HG02981 (cell line): Measurements from ENCODE around the gene SLC12A3.
"Not testable (repeated sequence)": the region's sequence is repeated elsewhere in the genome, so short reads cannot be mapped to it uniquely, and the experiment has no call there.

Source experiments
- ATAC-seq: cut with Tn5 transposase; IDR thresholded peaks from one replicate; pipeline ENCODE4 v1.9.1; 2021; ENCODE audit warnings: mild to moderate bottlenecking, moderate library complexity; ENCODE audit not compliant: unreplicated experiment

SLC12A3 gene

DNA sequence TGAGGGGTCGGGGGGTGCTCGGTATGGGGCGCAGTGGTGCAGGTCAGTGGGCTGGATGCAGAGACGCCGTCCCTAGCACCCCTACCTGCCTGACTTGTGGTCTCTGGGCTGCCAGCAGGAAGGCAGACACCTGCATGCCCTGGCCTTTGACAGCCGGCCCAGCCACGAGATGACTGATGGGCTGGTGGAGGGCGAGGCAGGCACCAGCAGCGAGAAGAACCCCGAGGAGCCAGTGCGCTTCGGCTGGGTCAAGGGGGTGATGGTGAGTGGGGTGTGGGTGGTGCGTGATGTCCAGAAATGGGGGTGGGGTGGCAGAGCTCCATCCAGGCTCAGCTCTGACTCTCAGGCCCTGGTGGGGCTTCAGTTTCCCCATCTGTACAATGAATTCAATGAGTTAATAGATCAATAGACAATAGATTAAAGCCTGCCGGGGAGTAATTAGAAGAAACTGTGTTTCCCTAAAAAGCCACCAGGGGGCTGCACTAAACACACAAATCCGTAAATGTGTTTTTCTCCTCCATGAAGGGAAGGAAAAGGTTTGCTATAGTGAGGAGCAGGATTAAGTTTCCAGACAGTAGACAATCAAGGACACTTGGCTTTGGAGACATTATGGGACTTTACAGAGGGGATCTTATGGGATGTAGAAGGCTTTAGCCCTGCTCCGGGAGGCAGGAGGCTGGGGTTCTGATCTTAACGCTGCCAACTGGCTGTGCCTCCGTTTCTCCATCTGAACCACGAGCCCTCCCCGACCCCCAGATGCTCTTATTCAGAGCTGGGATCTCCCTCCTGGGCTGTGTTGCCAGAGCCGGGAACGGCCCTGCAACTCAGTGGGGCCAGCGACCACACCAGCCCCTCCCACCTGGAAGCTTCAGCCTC lies 2.2 kb downstream of the SLC12A3 start:
- ATAC-seq, result no peak

DNA sequence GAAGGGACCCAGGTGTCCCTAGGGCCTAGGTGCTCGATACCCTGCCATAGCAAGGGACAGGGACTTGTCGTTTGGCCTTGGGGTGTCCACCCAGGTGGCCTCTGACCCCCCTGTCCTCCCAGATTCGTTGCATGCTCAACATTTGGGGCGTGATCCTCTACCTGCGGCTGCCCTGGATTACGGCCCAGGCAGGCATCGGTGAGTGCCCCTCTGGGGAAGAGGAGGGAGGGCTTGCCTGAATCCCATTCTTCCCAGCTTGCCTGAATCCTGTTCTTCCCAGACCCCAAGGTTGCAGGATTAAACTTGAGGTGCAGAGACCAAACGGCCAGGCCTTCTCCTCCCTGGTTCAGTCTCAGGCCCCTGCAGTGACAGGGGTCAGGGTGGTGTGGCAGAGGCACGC lies 3.2 kb downstream of the SLC12A3 start:
- no peak for ATAC-seq

DNA sequence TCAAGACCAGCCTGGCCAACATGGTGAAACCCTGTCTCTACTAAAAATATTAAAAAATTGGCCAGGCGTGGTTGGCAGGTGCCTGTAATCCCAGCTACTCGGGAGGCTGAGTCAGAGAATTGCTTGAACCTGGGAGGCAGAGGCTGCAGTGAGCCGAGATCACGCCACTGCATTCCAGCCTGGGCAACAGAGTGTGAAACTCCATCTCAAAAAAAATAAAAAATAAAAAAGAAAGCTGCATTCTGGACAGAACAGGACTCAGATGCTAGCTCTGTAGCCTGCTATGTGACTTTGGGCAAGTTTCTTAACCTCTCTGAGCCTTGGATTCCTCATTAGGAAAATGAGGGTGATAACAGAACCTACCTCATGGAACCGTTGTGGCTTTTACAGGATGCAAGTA lies 3.8 kb downstream of the SLC12A3 start:
- not testable (repeated sequence) for ATAC-seq

DNA sequence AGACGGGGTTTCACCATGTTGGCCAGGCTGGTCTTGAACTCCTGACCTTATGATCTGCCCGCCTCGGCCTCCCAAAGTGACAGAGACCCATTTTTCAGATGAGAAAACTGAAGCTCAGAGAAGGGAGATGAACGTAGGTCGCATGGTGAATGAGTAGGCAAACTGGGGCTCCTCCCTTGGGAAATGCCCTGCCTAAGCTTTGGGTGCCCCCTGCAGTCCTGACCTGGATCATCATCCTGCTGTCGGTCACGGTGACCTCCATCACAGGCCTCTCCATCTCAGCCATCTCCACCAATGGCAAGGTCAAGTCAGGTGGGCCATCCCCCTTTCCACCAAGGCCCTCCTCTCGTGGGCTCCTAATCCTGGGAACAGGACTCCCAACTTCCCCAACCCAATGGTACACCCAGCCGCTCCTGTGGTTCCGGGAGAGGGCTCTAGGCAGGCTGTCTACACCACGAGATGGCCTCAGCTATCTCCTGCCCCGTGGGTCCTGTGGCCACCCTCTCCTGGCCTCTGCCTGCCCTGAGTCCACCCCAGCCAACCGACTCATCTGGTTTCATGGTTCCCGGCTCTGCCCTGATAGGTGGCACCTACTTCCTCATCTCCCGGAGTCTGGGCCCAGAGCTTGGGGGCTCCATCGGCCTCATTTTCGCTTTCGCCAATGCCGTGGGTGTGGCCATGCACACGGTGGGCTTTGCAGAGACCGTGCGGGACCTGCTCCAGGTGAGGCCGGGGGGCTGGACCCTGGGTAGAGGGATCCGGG lies 4.7 kb downstream of the SLC12A3 start:
- no peak for ATAC-seq

DNA sequence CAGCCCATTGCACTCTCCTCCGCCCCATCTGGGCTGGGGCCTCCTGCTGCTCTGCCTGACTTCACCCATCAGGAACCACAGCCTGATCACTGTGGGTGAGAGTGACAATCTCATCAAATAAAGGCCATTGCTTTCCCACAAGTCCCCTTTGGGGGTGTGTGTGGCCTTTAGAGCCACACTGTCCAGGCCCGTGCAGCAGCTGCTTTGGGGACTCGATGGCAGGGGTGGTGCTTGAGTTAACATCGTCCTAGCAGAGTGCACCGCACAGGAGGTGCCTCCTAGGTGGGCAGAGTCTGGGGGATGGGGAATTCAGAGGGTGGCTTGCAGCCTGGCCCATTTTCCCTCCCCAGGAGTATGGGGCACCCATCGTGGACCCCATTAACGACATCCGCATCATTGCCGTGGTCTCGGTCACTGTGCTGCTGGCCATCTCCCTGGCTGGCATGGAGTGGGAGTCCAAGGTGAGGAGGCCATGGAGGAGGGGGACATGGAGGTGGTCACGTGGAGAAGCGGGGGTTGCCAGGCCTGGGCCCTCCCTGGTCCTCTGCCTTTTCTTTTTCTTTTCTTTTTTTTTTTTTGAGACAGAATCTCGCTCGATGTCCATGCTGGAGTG lies 5.4 kb downstream of the SLC12A3 start:
- no peak for ATAC-seq

DNA sequence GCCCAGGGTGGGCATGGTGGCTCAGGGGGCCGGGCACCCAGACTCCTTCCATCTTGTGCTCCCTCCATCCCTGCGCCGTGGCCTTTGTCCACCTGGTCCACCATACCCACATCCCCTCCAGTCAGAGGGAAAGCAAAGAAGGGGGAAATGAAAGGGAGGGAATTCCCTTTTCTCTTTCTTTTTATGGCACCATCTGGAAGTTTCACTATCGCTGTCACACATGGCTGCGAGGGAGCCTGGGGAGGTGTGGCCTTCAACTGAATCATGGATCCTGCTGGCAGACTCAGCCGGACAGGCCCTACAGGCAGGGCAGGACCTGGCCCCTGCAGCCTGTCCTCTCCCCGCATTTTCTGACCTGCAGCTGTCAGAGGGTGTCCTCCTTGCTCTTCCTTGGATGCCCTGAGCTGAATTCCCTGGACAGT lies 6.2 kb downstream of the SLC12A3 start:
- no peak for ATAC-seq

DNA sequence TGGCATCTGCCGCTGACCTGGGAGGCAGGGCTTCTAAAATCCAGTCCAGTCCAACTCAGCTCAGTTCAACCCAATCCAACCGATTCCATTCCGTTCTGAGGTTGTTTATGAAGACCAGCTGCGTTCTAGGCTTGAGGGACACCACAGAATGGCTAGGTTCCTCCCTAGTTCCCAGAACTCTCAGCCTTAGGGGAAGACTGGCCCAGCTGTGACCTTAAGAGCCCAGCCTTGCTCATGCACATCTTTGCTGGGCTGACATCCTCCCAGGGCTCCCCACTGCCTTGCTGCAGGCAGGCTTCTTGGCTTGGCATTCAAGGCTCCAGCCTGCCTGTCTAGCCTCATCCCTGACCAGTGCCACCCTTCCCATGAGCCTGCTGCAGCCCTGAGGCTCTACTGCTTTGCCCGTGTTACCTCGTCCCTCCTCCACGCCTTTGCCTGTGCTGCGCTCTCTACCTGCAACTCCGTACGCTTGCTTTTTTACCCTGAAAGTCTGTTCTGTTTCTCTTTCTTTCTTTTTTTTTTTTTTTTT lies 7.9 kb downstream of the SLC12A3 start:
- no peak for ATAC-seq

DNA sequence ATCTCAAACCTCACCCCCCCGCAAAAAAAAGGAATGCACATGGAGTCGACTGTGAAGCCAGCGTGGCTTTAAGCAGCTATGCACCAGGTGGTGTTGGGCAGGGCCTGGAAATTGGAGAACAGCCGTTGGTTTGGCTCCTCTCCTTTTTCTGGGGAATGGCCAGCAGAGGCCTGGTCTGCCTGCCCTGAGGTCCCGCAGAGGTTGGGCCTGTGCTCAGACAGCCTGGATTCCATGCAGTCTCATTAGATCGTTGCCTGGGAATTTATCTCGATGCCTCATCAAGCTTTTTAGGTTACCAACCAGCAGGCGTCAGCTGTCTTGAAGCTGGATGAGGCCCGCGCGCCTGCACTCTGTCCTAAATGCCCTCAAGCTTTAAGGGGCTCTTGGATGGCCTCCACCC lies 9.8 kb downstream of the SLC12A3 start:
- no peak for ATAC-seq

DNA sequence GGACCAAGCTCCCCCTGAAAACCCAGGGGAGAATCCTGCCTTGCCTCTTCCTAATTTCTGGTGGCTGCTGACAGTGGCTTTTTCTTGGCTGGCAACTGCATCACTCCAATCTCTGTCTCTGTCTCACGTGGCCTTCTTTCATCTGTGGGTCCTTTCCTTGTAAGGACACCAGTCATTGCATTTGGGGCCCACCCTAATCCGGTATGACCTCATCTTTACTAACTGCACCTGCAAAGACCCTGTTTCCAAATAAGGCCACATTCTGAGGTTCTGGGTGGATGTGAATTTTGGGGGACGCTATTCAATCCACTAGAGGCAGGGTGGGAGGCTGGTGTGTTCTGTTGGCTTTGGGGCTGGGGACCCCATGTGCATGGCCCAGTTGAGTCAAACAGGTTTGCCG lies 11.0 kb downstream of the SLC12A3 start:
- ATAC-seq, result no peak

DNA sequence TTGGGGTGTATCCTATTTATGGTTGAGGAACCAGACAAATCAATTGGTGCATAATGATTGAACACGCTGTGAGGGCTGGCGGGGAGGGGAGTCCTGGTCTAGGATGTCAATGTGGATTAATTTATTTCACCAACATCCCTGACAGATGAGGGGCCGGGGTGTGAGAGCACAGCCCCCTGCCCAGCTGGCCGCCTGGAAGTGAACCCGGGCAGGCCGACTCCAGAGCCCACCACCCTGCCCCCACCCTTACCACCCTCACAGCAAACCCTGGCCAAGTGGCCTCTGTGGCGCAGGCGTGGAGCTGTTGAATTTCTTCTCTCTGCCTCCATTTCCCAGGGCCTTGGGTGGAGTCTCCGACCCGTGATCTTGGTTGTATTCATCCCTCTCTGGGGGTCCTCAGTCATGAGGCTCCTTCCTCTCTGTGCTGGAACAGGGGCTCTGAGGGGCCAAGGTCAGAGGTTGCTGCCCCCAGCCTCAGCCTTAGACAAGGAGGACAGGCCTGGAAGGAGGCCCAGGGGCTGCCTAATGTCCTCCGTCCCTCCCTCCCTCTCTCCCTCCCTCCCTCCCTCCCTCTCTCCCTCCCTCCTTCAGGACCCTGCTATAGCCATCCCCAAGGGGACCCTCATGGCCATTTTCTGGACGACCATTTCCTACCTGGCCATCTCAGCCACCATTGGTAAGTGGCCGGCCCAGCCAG lies 12.6 kb downstream of the SLC12A3 start:
- no peak for ATAC-seq

DNA sequence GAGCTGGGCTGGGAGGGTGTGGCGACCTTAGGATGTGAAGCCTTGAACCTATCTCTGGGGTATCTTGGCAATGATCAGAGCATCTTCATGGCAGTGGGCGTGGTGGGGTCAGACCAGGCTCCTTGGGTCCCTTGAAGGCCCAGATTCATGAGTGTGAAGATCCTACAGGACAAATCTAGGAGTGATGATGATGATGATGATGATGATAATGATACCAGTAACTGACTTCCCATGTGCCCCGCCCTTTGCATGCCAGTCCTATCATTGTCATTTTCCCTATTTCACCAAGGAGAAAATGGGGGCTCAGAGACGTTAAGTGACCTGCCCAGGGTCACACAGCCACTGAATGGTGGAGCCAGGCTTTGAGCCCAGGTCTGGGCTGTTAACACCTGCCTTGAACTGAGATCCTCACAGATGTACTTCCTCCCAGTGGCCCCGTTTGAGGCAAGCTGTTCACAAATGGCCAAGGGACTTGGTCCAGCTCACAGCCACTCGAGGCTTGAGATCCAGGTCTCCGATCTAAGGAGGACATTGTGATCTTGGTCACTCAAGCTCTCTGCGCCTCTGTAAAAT lies 13.4 kb downstream of the SLC12A3 start:
- ATAC-seq, result no peak

DNA sequence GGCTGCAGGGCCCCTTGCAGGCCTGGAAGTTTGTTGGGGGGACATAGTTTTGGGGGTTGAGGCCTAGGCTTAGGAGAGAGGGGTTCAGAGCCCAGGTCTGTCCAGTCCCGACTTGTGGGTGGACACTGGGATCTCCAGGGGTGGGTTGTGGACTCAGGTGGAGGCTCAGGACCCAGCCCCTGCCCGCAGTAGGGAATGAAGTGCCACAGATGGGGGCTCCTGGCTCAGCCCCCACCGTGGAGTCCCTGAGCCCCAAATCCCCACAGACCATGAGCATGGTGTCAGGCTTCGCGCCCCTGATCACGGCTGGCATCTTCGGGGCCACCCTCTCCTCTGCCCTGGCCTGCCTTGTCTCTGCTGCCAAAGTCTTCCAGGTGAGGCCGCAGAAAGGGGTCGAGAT lies 14.3 kb downstream of the SLC12A3 start:
- ATAC-seq, result no peak

DNA sequence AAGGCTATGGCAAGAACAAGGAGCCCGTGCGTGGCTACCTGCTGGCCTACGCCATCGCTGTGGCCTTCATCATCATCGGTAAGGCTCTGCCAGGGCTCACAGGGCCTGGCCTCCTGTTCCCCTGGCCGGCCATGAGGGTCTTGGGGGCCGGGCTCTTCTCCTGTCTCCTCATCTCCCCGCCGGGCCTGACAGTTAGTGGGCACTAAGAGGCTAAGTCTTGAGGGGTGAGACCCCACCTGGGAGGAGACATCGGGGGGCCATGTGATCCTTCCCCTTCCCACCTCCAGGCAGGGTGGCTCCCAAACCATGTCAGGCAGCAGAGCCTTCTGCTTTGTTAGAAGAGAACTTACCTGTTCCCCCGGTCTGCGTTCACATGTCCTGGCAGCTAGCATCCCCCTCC lies 15.2 kb downstream of the SLC12A3 start:
- no peak for ATAC-seq

DNA sequence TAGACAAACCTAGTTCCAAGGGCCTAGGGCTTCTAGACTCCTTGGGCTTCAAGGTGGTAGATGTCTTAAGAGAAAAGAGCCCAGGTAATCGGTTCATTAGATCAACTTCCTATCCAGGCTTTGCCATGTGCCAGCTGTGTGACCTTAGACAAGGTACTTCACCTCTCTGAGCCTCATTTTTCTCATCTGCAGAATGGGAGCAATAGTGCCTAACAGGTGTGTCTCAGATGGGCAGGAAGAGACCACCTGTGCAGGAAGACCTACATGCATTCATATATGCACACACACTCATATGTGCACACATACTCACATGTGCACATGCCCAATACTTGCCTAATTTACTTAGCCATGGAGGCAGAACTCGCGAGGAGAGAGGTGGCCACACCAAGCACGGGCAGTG lies 15.7 kb downstream of the SLC12A3 start:
- ATAC-seq, result no peak

DNA sequence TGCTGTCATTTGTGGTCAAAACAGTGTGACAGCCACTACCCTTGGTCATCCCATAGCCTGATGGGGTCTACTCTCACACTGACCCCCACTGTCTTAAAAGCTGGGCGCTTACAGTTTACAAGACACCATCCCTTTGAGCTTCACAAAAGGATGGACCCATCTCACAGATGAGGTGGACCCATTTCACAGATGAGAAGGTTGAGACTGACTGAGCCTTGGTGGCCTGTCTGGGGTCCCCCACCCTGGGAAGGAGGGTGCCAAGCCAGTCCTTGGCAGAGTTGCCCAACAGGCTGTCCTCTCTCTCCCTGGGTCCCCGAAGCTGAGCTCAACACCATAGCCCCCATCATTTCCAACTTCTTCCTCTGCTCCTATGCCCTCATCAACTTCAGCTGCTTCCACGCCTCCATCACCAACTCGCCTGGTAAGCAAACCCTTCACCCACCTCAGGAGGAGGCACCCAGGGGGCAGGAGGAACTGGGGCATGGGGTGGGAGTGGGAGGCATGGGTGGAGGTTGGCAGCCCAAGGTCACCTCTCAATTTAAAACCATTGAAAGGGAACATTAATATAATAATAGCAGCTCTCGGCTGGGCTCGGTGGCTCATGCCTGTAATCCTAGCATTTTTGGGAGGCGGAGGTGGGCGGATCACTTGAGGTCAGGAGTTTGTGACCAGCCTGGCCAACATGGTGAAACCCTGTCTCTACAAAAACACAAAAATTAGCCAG lies 17.2 kb downstream of the SLC12A3 start:
- no peak for ATAC-seq

DNA sequence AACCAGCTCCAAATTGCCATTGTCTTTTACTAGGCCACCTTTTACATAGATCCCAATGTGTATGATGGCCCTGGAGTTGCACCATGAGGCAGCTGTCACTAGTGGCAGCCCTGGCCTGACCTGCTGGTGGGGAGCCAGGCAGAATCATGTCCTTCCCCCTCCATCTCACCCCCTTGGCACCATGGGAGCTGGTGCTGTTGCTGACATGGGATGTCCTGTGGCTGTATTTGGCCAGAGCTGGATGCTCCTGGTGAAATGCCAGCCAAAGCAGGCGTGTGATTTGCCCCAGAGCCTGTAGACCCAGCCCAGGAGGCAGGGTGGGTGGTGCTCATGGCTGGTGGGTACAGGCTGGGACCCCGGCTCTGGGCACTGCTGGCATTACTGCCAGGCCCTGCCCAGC lies 18.6 kb downstream of the SLC12A3 start:
- no peak for ATAC-seq

DNA sequence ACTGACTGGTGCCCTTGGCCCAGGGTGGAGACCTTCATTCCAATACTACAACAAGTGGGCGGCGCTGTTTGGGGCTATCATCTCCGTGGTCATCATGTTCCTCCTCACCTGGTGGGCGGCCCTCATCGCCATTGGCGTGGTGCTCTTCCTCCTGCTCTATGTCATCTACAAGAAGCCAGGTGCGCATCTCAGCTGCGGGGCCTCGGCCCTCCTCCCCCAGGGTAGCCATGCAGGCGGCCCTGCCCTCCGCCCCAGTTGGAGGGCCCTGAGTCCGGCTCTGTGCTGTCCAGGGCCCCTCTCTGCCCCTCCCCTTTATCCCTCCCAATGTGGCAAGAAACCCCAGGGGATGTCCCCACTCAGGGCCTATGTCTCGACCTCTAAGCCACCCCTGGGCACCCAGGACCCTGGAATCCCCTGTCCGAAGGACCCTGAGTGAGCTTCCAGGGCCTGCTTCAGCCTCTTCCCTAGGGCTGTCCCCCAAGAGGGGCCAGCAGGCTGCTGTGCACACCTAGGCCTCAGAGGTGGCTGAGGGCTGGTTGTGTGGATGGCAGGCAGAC lies 19.1 kb downstream of the SLC12A3 start:
- no peak for ATAC-seq

DNA sequence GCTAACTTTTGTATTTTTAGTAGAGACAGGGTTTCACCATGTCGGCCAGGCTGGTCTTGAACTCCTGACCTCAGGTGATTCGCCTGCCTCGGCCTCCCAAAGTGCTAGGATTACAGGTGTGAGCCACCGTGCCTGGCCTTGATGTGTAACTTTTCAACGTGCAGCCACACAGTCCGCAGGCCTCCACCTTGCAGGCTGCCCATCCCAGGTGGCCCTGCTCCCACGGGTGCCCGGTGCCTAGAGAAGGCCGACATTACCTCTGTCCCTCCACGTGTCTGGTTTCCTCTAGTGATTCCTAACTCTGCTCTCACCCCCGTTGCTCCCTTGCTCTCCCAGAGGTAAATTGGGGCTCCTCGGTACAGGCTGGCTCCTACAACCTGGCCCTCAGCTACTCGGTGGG lies 19.9 kb downstream of the SLC12A3 start:
- not testable (repeated sequence) for ATAC-seq

DNA sequence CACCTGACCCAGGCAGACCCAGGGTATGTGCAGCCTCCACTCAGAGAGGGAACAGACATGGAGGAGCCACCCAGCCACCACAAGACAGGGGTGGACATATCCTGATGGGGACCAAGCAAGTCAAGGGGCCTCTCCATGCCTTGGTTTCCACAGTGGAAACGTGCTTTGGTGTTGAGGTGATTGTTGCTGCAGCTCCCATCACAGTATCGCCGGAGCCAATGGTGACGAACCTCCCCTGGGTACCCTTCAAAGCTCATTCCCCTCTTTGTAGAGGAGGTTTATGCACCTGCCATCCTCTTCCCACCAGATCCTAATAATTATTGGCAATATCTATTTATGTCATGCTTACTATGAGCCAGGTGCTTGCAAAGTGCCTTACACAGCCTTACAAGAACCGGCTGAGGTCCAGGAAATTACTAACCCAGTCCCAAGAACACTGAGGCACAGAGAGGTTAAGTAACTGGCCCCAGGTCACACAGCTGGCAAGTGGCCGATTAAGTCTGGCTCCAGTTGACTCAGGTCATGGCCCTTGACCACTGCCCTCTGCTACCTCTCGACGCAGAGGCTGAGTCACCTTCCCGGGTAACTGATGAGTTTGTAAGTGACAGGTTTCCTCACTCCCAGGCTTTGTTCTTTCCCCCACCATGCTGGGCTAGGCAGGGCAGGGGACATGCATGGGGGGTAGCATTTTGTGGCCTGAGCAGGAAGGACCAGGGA lies 20.6 kb downstream of the SLC12A3 start:
- no peak for ATAC-seq
